SHP77 (cell line): ENCODE results near the gene LIPJ.

ENCODE experiments used
- DNase-seq, 2 experiments: peaks; one replicate each; lab custom pipeline; 2025; lab: John Stamatoyannopoulos, UW

LIPJ gene

DNA sequence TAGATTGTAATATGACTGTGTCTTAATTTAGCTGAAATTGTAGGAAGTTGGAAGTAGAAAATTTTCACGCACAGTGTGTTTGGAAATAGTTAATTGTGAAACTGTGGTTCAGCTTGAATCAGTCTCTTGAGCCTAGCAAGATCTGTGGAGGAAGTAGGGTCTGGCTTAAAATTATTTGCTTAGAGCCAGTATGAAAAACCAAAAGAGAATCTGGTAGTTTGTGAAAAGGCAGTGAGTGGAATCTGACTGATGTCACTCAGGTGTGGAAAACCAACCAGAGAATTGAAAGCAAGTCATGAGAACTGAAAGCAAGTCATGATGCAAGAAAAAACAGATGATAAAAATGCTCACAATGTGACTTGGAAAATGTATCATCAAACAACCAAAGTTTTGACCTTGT, 11.5 kb downstream of the LIPJ start:
- no peak for DNase-seq

DNA sequence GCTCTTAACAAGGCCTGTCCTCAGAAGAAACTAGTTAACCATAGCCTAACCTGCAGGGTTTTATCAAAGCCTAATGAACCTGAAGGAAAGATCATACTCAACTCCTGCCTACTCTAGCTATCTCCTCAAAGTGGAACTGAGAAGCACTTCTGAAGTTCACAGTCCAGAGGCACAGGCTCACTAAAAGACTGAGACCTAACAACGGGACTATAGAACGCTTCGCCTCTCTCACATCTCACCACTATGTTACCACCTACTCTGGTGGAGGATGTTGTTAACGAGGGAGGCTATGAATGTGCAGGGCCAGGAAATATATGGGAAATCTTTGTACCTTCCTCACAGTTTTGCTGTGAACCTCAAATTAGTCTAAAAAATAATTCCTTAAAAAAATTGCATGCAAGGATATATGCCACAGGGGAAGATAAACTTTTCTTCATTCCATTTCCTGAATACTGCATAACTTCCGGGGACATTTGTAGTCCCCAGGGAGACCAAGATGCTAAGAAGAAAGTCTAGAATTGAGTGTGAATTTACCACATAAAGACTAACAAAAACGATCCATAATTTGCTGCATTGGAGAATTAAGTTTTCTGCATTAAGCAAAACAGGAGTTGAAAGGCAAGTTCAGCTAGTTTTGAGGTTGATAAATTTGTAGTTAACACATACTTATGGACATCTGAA, 21.6 kb downstream of the LIPJ start:
- no peak for DNase-seq

DNA sequence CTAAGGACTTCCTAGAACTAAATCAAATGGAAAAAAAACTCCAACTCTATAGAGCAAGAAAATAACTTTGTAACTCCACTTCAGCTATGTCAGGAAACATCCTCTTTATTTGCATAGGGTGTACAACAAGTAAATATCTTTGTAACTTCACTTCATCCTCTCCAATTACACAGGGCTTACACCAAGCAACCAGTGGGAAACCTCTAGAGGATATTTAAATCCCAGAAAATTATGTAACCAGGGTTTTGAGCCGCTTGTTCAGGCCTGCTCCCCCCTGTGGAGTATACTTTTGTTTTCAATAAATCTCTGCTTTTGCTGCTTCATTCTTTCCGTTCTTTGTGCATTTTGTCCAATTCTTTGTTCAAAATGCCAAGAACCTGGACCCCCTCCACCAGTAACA, 22.2 kb downstream of the LIPJ start:
- DNase-seq = no peak

DNA sequence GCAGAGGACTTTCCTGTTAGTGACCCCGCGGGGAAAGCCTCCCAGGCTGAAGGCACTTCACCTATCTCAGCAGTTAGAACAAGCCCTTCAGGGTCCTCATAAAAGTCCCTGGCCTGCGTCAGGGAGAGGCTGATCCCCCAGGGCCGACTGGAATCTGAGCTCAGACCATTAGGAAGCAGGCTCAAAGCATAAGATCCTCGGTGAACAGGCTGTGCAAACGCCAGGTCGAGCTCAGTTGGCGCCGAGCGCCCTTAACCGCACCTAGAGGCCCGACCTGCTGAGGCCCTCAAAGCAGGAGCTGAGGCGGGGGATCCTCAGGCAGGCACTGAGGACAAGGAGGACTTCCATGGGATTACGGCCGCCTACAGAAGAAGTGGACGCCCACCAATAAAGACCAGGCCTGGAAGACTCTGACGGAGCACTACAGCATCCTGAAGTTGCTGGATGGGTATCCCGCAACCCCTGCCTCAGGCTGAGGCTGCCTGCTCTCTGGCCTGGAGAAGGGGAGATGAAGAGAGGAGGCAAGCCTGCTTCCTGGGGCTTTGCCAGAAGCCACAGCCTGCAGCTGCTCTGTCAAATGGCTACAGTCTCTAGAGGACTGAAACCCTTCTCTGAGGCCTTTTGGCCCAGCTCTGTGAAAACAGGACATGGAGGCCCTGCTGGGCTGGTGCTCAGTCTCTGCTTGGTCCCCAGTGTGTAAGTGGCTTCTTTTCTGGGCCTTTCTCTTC, 29.9 kb downstream of the LIPJ start:
- no peak for DNase-seq

DNA sequence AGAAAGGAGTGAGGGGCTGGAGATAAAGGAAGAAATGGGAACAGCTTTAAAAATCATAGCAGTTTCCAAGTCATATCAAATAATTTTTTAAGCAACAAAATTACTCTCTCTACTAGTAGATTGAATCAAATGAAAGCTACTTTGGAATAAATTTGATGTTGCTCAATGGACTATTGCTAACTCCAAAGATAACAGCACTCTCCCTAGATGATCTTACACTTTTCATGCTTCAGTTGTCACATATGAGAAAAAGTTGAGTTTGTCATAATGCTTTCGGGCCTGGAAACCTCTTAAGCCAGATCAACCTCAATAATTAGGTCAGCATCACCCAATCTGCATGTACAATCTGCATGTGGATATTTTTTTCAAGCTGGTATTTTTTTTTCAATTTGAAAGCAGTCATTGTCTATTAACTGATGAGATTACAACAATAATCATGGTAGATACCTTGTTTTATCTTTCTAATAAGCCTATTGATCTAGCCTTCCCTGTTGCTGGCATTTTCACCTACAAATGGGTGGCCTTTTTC, 31.3 kb downstream of the LIPJ start:
- DNase-seq = no peak

DNA sequence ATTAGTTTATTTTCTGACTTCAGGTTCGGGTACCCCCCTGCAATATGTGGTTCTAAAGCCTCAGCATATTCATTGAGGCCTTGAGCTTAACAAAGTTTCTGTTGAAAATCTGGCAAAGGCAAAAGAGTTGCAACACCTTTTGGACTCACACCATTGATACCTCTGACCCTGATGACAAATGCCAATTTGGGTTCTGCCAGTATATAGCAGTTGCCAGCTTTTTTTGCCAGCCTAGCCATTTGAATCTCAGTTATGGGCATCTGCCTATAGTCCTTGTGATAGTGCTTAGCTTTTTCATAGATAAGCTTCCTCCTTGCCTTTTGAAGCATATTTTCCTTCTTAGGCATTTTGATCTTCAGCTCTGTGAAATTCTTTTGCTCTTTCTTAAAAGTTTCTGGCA, 31.9 kb downstream of the LIPJ start:
- DNase-seq = no peak

DNA sequence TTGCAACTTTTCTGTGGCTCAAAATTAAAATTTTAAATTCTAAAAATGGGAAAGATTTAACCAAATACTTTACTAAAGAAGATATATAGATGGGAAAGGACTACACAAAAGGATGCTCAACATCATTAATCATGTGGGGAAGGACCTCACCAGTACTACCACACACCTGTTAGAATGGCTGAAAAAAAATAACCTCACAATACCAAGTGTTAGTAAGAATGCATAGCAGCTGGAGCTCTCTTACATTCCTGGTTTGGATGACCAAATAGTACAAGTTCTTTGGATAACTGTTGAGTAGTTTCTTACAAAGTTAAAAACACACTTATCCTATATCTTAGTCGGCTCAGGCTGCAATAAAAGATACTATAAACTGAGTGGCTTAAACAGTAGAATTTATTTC, 33.9 kb downstream of the LIPJ start:
- no peak for DNase-seq

DNA sequence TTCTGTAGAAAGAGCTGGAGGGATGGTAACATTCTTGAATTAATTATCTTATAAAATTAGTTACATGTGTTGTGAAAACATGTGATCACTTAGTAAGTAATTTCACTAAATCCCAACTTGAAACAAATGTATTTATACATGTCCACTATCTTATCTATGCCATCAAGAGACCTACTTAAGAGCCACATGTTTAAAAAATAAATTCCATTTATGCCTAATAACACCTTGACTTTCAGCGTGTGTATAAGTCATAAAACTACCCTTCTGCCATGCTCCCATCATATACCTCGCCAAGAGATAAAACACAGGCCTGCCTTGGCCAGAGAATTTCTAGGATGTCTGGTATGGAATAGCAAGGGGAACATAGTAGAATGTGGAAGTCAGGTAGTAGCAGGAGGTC, 37.3 kb downstream of the LIPJ start:
- DNase-seq = no peak

DNA sequence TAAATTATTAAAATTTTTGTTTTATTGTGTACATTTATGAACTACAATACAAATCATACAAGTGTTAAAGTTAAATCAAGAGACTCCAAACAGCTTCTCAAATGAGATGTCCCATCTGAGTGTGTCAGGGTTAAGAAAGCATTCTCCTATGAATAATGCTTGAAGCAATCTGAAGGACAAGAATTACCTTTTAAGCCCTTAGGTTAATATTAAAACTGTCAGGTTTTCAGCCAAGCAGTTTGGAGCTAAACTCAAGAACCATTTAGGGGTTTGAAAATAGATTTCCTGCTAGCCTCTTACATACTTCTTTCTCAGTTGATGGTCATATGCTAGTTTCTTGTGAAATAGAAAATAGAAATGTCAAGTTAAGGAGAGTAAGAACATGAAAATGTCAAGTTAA, 38.3 kb downstream of the LIPJ start:
- DNase-seq = no peak

DNA sequence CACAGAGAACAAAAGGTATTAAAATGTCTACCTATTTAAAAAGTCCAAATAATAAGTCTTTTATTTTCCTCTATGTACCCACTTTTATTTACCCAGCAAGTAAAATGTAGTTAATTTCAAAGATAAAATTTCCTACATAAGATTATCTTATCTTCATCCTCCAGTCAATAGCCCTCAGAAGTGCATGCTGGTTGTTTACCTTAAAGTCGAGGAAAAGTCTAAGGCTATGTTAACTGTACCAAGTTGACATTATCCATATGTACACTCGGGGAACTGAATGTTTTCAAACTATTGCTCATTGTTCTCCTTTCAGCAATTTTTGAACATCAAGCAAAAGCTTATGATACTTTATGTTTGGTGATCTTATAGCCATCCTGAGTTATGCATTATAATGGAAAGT, 53.6 kb downstream of the LIPJ start:
- no peak for DNase-seq

DNA sequence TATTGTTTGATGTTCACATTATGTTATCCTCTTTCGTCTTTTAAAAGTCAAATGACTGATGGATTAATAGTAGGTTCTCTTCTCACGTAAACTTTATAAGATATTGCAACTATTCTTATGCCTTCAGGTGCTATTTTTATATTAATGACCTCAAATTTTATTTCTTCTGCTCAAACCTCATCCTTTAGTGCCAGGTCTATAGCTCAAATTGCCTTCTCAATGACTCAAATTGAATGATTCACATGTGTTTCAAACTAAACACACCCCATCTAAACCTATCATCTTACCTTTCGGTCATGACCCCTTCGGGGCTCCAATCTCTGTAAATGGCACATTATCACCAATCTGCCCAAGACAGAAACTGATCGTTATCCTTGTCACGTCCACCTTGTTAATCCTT, 55.6 kb downstream of the LIPJ start:
- DNase-seq = no peak

DNA sequence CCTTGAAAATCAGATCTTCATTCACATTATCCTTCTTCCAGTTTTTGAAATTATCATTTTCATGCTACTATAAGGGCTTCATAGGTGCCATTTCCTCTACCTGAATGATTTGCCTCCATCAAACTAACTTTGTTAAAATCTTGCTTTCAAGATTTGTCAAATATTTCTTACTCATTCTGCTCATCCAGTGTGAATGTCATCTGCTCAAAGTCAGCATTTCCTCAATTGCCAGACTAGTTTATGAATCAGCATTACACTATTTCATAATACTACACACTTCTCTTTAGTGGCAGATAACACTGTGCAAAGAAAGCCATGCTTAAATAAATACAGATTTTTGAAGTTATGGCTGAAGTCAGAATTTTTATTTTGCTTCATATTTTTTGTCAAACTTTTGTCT, 56.4 kb downstream of the LIPJ start:
- no peak for DNase-seq

DNA sequence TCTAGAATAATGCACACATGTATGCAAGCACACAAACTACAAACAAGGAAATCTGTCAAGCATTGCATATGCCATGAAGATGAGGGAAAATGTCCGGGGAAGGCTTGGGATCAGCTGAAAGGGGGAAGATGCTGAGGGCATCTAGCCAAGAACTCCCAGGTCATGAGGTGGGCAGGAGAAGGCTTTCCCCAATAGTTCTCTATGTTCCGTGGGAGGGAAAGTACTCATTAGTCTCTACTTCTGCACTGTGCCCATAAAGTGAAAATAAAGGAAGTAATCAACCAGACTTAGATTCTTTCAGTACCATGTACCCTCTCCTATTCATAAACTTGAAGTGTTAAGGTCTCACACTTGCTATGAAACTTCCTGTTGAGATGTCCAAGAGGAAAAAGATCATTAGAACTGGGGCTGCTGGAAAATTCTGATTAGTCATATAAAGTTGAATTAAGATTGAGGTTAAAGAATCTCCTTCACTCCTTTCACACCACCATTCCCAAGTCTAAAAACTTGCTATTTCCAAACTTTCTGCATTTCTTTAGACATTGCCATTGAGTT, 60.6 kb downstream of the LIPJ start:
- no peak for DNase-seq

DNA sequence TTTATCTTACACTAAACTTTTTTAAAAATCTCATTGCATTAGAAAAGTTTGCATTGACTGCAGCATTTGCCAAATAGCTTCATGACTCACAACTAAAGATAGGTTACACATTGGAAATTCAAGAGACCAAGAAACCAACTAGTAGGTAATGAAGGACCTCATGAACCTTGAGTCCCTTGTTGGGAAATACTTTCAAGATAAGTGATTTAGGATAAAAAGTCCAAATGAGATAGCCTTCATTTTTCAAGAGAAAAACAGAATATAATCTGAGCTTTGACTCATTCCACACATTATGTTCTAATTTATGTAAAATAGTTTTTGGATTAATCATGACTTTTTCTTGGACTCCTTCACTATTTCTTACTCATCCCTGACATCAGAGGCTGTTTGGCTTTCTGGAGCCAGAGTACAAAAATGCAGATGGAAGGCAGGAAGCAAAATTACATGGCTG, 64.6 kb downstream of the LIPJ start:
- no peak for DNase-seq

DNA sequence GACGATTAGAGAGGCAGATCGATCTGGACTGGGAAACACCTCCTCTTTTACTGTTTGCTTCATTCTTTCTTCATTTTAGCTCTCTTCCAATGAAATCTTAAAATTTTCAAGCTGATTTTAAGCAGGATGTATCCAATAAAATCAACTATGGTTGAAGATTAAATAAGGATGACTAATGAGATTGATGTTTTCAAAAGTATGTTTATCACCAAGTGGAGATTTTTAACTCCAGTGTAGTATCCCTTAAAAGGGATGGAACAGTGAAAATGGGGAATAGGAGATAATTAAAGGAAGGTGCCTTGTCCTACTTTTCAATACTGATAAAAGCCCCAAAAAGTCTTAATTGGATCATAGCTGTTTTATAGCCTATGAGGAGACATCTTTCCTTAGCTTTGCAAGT, 66.1 kb downstream of the LIPJ start:
- no peak for DNase-seq
